Left lung (tissue), 10 donors: ENCODE measurements around the gene ALPI. TPM values are rescaled to one million over a fixed set of nuclear protein-coding genes. Genes with fewer than 3 reads are reported as not detected.
"Not testable (repeated sequence)": the region's sequence is repeated elsewhere in the genome, so short reads cannot be mapped to it uniquely, and the experiment has no call there.

Experiments used
- ATAC-seq: fragments of 200-7000 bp; cut with Tn5 transposase; one replicate; pipeline ENCODE4 v1.9.1; 2020; ENCODE audit warnings: moderate library complexity
- DNase-seq, 4 donors: peaks; one replicate each; pipeline ENCODE4 v3.0.0-alpha.2; 2013 to 2020
- H3K27ac ChIP-seq, 2 donors: fragments of 200-600 bp; sonication (generic) in 1 of 2; one replicate each; pipeline versions ENCODE4 v1.5.0 to v1.8.0; 2020 to 2021
- H3K27me3 ChIP-seq, 2 donors: fragments of 200-600 bp; sonication (generic) in 1 of 2; one replicate each; pipeline versions ENCODE4 v1.5.0 to v1.8.0; 2020 to 2021
- H3K36me3 ChIP-seq, 2 donors: fragments of 200-600 bp; sonication (generic) in 1 of 2; one replicate each; pipeline versions ENCODE4 v1.5.0 to v1.8.0; 2020 to 2021
- H3K4me1 ChIP-seq, 2 donors: fragments of 200-600 bp; one replicate each; pipeline ENCODE4 v1.8.0; 2021
- H3K4me3 ChIP-seq, 2 donors: fragments of 200-600 bp; sonication (generic) in 1 of 2; one replicate each; pipeline versions ENCODE4 v1.5.0 to v1.8.0; 2020 to 2021; ENCODE audit warnings: mild to moderate bottlenecking in 1 of 2
- H3K9me3 ChIP-seq, 2 donors: fragments of 200-600 bp; sonication (generic) in 1 of 2; one replicate each; pipeline versions ENCODE4 v1.5.0 to v1.8.0; 2020 to 2021
- intact Hi-C, 2 donors: fragments of 100-400 bp; cut with DNase I; formaldehyde crosslinking; loops; one replicate each; pipeline versions ENCODE4 v1.11.2 to v1.14.2; 2022
- polyA plus RNA-seq, 6 donors: library from polyadenylated mRNA; unstranded; fragments of 120-200 nt; gene quantifications; one replicate each; pipeline ENCODE4 v1.2.1, GENCODE V29; 2013; ENCODE audit not compliant: insufficient read length in 6 of 6
- total RNA-seq, 2 donors: library from RNA; stranded (reverse); fragmentation: NEBNext Ultra II Directional; extraction: Animal tissue kit (Norgen Biotek cat#: 25700); gene quantifications; one replicate each; pipeline ENCODE4 v1.2.1, GENCODE V29; 2021
- TF ChIP-seq, protein P1 (sequence below), 2 donors: fragments of 200-600 bp; sonication (generic) in 1 of 2; IDR thresholded peaks; one replicate each; pipeline versions ENCODE4 v1.5.0 to v1.8.0; 2021; ENCODE audit warnings: antibody characterized with exemption in 2 of 2
- donor health status: DM: no; HTN: yes; CAD: no.
- donor health status: DM: no; HTN: no; CAD: no.

The ALPI gene
- total and polyA plus RNA-seq, 8 donors = not detected

DNA sequence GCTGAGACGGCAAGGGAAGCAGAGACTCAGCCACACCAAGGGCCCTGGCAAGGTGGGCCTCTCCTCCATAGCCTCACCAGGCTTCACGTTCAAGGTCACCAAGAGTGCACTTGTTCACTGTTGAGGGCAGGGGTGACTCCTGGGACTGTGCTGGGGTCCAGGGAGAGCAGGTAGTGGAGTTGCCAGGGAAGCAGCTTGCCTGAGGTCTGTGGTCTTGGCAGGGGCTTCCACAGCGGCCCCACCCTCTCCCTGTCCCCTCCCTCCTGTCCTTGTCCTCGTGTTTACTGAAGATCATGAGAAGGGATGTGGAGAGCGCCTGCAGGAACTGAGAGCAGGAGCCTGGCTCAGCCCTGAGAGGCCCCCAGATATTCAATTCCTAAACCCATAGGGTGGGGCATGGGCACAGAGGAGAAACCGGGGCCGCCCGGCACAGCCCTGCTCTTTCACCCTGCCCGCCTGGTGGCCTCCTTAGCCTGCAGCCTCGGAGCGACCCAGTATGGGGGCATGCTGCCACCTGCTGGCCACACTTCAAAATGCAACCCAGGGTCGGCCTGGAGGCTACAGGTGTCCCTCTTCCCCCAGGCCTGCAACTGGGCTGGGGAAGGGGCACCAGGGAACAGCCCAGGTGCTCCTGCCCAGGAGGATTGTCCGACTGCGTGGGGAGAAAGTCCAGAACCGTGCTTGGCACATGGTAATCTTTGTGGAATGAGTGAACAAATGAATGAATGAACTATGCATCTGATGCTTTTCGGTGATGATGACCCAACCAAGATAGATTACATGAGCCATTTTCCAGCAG, 15.5 kb upstream of the ALPI start:
- H3K4me1 ChIP-seq, H3K36me3 ChIP-seq, H3K27ac ChIP-seq, H3K4me3 ChIP-seq, H3K9me3 ChIP-seq, intact Hi-C loops: not testable (repeated sequence)
- ATAC-seq (peak; percentile 96), DNase-seq (peak; percentile 61 to 94 (median 79))
- peaks cover 0 to 18% of the 10 kb centered on the region in 2 donors for H3K27me3 ChIP-seq
- TF ChIP-seq, protein P1, sequence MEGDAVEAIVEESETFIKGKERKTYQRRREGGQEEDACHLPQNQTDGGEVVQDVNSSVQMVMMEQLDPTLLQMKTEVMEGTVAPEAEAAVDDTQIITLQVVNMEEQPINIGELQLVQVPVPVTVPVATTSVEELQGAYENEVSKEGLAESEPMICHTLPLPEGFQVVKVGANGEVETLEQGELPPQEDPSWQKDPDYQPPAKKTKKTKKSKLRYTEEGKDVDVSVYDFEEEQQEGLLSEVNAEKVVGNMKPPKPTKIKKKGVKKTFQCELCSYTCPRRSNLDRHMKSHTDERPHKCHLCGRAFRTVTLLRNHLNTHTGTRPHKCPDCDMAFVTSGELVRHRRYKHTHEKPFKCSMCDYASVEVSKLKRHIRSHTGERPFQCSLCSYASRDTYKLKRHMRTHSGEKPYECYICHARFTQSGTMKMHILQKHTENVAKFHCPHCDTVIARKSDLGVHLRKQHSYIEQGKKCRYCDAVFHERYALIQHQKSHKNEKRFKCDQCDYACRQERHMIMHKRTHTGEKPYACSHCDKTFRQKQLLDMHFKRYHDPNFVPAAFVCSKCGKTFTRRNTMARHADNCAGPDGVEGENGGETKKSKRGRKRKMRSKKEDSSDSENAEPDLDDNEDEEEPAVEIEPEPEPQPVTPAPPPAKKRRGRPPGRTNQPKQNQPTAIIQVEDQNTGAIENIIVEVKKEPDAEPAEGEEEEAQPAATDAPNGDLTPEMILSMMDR (IDR thresholded peaks at IDR 0.05) = peak; percentile 90 to 95

GRCh38 chr2:232441147-232441651, 14.8 kb upstream of the ALPI start:
- no peak overlapping the region for H3K27ac ChIP-seq
- intact Hi-C loops = no loop called here
- H3K27me3 ChIP-seq = peaks cover 0 to 18% of the 10 kb centered on the region in 2 donors
- TF ChIP-seq, protein P1 (IDR thresholded peaks at IDR 0.05) = no peak
- H3K9me3 ChIP-seq = no peaks in the 10 kb centered on the region
- ATAC-seq (no peak), DNase-seq (peak in 1 of 4 donors; percentile 58)
- H3K36me3 ChIP-seq = no peaks in the 10 kb centered on the region
- H3K4me1 ChIP-seq = peaks cover 0 to 4% of the 10 kb centered on the region in 2 donors
- H3K4me3 ChIP-seq = no peak overlapping the region

DNA sequence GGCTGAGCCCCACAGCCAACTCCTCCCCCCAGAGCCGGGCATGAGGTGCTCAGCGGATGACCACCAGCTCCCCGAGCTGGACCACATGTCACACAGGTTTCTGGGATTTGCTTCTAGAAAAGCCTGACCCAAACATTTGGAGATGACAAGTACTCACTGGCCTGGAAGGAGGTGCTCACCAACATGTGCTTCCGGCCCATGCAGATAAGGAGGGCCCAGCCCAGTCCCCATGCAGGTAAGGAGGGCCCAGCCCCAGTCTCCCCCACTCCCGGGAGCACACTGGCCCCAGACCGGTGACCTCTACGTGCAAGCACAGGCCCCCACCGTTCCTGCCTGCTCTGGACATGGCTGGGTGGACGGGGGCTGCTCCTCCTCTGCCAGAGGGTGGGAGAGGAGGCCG, 14.0 kb upstream of the ALPI start:
- ATAC-seq, intact Hi-C loops: not testable (repeated sequence)
- DNase-seq = peak in 1 of 4 donors; percentile 55

DNA sequence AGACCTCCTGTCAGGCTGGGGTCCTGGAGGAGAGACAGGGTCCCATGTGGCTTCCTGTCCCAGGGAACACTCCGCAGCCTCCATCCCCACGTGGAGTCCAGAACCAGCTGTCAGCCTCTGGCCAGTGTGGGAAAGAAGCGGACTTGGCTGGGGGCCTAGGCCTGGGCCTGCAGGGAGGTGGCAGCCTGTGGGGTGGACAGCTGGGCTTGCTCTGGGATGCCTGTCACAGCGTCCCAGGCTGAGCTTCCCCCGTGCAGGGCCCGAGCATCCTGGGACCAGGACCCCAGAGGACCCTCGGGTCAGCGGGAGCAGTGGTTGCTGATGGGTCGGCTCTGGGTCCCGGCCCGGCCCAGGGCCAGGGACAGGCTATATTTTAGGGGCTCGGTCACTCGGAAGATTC, 13.5 kb upstream of the ALPI start:
- H3K4me1 ChIP-seq, H3K27ac ChIP-seq, intact Hi-C loops, H3K4me3 ChIP-seq, H3K9me3 ChIP-seq, ATAC-seq, H3K36me3 ChIP-seq: not testable (repeated sequence)
- peak in 2 of 4 donors; percentile 66 to 71 for DNase-seq
- H3K27me3 ChIP-seq = peaks cover 0 to 18% of the 10 kb centered on the region in 2 donors

More for the DNA sequence above, 14.0 kb upstream of the ALPI start:
- H3K4me3 ChIP-seq, H3K36me3 ChIP-seq, H3K9me3 ChIP-seq, H3K27ac ChIP-seq, H3K4me1 ChIP-seq: not testable (repeated sequence)
- H3K27me3 ChIP-seq = peaks cover 0 to 18% of the 10 kb centered on the region in 2 donors

DNA sequence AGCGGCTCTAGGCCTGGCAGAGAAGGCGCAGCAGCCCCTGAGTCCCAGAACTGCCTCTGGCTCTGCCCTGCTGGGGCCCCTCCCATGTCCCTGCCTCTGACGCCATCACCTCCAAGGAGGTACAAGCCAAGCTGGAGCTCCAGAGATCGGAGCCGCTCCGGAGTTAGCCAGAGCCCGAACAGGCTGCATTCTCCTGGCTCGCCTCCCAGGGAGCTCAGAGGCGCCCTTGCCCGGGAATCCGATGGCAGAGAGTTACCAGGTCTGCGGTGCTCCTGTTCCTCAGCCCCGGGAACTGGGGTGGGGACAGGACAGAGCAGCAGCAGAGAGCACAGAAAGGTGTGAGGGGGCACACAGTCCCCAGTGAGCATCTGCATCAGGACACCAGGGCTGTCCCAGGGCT, 12.9 kb upstream of the ALPI start:
- peaks cover 0 to 18% of the 10 kb centered on the region in 2 donors for H3K27me3 ChIP-seq
- intact Hi-C loops, H3K9me3 ChIP-seq, H3K36me3 ChIP-seq, H3K27ac ChIP-seq, H3K4me3 ChIP-seq, H3K4me1 ChIP-seq, ATAC-seq: not testable (repeated sequence)
- DNase-seq = peak in 1 of 4 donors; percentile 28

GRCh38 chr2:232443669-232444408, 12.1 kb upstream of the ALPI start:
- H3K4me3 ChIP-seq, H3K36me3 ChIP-seq, ATAC-seq, H3K27ac ChIP-seq, H3K4me1 ChIP-seq, DNase-seq, H3K9me3 ChIP-seq, intact Hi-C loops: not testable (repeated sequence)
- H3K27me3 ChIP-seq = peaks cover 0 to 18% of the 10 kb centered on the region in 2 donors
